Measurements from ENCODE around the gene TNFSF10. TPM values are rescaled to one million over a fixed set of nuclear protein-coding genes. Genes with fewer than 3 reads are reported as not detected.
A peak's percentile ranks its signal among the peaks of the same experiment; 100 is the strongest.

TNFSF10 gene
- total and polyA plus RNA-seq, 9 of the 15 experiments (the other 6 are each of a cell fraction or from before 2014, with no cell fraction given): 0.07 to 1.3 (median 0.27) TPM; not detected in 1

GRCh38 chr3:172530566-172530965, 7.3 kb upstream of the TNFSF10 start (continued):
- TF ChIP-seq SREBF1 (IDR thresholded peaks at IDR 0.05; ENCODE audit: borderline replicate concordance, low read depth, low read length) (no peak), ZNF224 (CRISPR knock-in tag; IDR thresholded peaks at IDR 0.05) (no peak), PCBP2 (IDR thresholded peaks at IDR 0.05; ENCODE audit: low read depth, low read length, poor library complexity, severe bottlenecking) (no peak), CBX2 (IDR thresholded peaks at IDR 0.05; ENCODE audit: insufficient read depth, low read length, poor library complexity, severe bottlenecking) (no peak), CHD1 (IDR thresholded peaks at IDR 0.05; ENCODE audit: low read length) (no peak), FOXA3 (CRISPR knock-in tag; conservative IDR thresholded peaks at IDR 0.05 in 1 of 2, IDR thresholded peaks at IDR 0.05 in 1 of 2) (no peak), HEY1 (CRISPR knock-in tag; IDR thresholded peaks at IDR 0.05; ENCODE audit: borderline replicate concordance) (no peak), E2F3 (CRISPR knock-in tag; IDR thresholded peaks at IDR 0.05) (no peak), PBX2 (CRISPR knock-in tag; IDR thresholded peaks at IDR 0.05; ENCODE audit: low read depth) (no peak), PBX2 (tag; conservative IDR thresholded peaks at IDR 0.05; ENCODE audit: low read depth) (peak; percentile 92), RBM15 (IDR thresholded peaks at IDR 0.05; ENCODE audit: insufficient read depth, low read length) (no peak), ZNF165 (CRISPR knock-in tag; IDR thresholded peaks at IDR 0.05; ENCODE audit: borderline replicate concordance) (no peak), ZNF436 (CRISPR knock-in tag; IDR thresholded peaks at IDR 0.05) (no peak), FUS (optimal IDR thresholded peaks at IDR 0.05; ENCODE audit: low read depth, low read length) (no peak), CBFA2T3 (IDR thresholded peaks at IDR 0.05) (peak; percentile 80), ESRRA (IDR thresholded peaks at IDR 0.05; ENCODE audit: borderline replicate concordance, low read depth) (peak; percentile 84; the same call in 1 of the 2 replicates), ZNF41 (CRISPR knock-in tag; conservative IDR thresholded peaks at IDR 0.05) (no peak), BHLHE40 (IDR thresholded peaks at IDR 0.05; ENCODE audit: low read length) (0 out of 2 replicates have a peak, but pooled peaks have one; percentile 18), SLC30A9 (CRISPR knock-in tag; IDR thresholded peaks at IDR 0.05) (no peak)
- TF ChIP-seq, protein P1, sequence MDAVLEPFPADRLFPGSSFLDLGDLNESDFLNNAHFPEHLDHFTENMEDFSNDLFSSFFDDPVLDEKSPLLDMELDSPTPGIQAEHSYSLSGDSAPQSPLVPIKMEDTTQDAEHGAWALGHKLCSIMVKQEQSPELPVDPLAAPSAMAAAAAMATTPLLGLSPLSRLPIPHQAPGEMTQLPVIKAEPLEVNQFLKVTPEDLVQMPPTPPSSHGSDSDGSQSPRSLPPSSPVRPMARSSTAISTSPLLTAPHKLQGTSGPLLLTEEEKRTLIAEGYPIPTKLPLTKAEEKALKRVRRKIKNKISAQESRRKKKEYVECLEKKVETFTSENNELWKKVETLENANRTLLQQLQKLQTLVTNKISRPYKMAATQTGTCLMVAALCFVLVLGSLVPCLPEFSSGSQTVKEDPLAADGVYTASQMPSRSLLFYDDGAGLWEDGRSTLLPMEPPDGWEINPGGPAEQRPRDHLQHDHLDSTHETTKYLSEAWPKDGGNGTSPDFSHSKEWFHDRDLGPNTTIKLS (IDR thresholded peaks at IDR 0.05; ENCODE audit: borderline replicate concordance, low read depth): no peak
- TF ChIP-seq, protein P2, sequence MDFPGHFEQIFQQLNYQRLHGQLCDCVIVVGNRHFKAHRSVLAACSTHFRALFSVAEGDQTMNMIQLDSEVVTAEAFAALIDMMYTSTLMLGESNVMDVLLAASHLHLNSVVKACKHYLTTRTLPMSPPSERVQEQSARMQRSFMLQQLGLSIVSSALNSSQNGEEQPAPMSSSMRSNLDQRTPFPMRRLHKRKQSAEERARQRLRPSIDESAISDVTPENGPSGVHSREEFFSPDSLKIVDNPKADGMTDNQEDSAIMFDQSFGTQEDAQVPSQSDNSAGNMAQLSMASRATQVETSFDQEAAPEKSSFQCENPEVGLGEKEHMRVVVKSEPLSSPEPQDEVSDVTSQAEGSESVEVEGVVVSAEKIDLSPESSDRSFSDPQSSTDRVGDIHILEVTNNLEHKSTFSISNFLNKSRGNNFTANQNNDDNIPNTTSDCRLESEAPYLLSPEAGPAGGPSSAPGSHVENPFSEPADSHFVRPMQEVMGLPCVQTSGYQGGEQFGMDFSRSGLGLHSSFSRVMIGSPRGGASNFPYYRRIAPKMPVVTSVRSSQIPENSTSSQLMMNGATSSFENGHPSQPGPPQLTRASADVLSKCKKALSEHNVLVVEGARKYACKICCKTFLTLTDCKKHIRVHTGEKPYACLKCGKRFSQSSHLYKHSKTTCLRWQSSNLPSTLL (IDR thresholded peaks at IDR 0.05): no peak
- TF ChIP-seq, protein P3, sequence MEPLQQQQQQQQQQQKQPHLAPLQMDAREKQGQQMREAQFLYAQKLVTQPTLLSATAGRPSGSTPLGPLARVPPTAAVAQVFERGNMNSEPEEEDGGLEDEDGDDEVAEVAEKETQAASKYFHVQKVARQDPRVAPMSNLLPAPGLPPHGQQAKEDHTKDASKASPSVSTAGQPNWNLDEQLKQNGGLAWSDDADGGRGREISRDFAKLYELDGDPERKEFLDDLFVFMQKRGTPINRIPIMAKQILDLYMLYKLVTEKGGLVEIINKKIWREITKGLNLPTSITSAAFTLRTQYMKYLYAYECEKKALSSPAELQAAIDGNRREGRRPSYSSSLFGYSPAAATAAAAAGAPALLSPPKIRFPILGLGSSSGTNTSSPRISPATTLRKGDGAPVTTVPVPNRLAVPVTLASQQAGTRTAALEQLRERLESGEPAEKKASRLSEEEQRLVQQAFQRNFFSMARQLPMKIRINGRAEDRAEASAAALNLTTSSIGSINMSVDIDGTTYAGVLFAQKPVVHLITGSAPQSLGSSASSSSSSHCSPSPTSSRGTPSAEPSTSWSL (CRISPR knock-in tag; IDR thresholded peaks at IDR 0.05; ENCODE audit: borderline replicate concordance): no peak

Data from K562 (cell line).